DOHH2 (cell line): ENCODE measurements around the gene KNTC1.

ENCODE experiments used
- CTCF ChIP-seq: fragments of 200-600 bp; sonication (generic); IDR thresholded peaks from one replicate; pipeline ENCODE4 v1.5.1; 2014; ENCODE audit warnings: antibody characterized with exemption, mild to moderate bottlenecking, low read depth, low read length; ENCODE audit not compliant: poor library complexity, severe bottlenecking
- EZH2phosphoT487 ChIP-seq: fragments of 200-600 bp; sonication (generic); IDR thresholded peaks from 2 replicates; pipeline ENCODE4 v1.6.1; 2017; ENCODE audit warnings: borderline replicate concordance, mild to moderate bottlenecking, antibody characterized with exemption, low read length, moderate library complexity, mixed read lengths

- no peak for TF ChIP-seq CTCF
- no peak for TF ChIP-seq EZH2phosphoT487
These were observed 66.9 kb downstream of the KNTC1 start for GRCh38 chr12:122593910-122594309.
